HUES6 (cell line): ENCODE measurements around the gene RTN4.

Source experiments
- H3K27ac ChIP-seq: 2 replicates; pipeline ENCODE4 v1.7.0; 2013; ENCODE audit warnings: low read depth, mild to moderate bottlenecking, low read length, inconsistent platforms
- H3K27me3 ChIP-seq: 2 replicates; pipeline ENCODE4 v1.6.1; 2013; ENCODE audit warnings: low read length; ENCODE audit not compliant: control insufficient read depth, insufficient read depth
- H3K36me3 ChIP-seq: 2 replicates; pipeline ENCODE4 v1.6.1; 2013; ENCODE audit warnings: low read length; ENCODE audit not compliant: control insufficient read depth, insufficient read depth
- H3K4me1 ChIP-seq: 2 replicates; pipeline ENCODE4 v1.6.1; 2013; ENCODE audit warnings: low read length; ENCODE audit not compliant: control insufficient read depth, insufficient read depth
- H3K4me3 ChIP-seq: 2 replicates; pipeline ENCODE4 v1.5.1; 2013; ENCODE audit warnings: low read depth, low read length
- H3K9ac ChIP-seq: one replicate; pipeline ENCODE4 v1.6.1; 2013; ENCODE audit warnings: mild to moderate bottlenecking, low read length
- H3K9me3 ChIP-seq: 2 replicates; pipeline ENCODE4 v1.6.1; 2013; ENCODE audit warnings: low read depth, low read length; ENCODE audit not compliant: control insufficient read depth, insufficient read depth

The RTN4 gene

DNA sequence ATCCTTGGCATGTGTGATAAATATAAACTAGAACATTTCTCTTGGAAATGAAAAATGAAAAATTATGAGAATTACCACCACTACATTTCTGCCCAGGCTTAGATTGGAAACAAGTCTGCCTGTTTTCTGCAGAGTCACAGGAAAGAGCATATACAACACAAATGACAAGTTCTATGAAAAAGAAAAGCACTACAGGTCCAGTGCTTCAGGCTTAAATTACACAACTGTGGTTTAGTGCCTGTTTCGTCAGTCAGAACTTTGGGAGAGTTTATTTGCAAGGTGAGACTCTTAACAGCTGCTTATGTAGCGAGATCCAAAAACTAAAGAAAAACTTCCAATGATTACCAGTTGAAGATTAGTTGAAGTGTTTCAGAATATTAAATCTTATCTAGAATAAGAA, 68.9 kb downstream of the RTN4 start:
- no peaks in the 10 kb centered on the region for H3K9me3 ChIP-seq
- peaks cover 57% of the 10 kb centered on the region for H3K36me3 ChIP-seq
- H3K27me3 ChIP-seq: no peaks in the 10 kb centered on the region
- no peak overlapping the region for H3K9ac ChIP-seq
- 0 out of 2 replicates have a peak overlapping the region, but pooled peaks have one; percentile 20 for H3K27ac ChIP-seq
- H3K4me1 ChIP-seq: peaks cover under 1% of the 10 kb centered on the region
- H3K4me3 ChIP-seq: no peak overlapping the region

DNA sequence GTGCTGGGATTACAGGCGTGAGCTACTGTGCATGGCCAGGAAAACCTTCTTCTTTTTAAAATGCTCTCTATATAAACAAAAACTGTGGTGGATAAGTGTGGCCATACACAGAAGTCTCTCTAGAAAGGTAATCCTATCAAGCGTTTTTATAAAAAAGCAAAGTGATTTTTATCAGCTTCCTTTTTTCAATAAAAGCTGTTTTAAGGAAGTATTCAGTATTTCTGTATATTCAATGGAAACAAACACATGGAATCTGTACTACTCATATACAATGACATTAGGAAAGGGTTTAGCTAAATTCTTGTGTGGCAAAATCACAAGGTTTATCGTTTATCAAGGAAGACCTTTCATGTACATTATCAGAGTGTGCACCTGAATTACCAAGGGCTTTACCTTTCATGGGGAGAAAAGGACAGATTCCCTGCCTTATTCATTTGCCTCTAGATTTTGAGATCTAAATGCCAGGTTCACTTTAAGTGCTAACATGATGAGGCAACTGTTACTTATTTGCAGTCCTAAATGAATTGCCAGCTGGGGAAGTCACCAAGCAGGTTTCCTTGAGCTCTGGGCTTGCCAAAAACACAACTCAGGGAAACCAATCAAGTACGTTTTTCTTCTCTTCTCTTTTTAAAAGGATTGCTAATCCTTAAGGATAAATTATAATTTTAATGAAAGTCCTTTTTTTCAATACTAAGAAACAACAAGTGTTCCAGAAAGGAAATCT, 70.8 kb downstream of the RTN4 start:
- no peak overlapping the region for H3K4me3 ChIP-seq
- H3K27ac ChIP-seq: no peak overlapping the region
- peaks cover 51% of the 10 kb centered on the region for H3K36me3 ChIP-seq

DNA sequence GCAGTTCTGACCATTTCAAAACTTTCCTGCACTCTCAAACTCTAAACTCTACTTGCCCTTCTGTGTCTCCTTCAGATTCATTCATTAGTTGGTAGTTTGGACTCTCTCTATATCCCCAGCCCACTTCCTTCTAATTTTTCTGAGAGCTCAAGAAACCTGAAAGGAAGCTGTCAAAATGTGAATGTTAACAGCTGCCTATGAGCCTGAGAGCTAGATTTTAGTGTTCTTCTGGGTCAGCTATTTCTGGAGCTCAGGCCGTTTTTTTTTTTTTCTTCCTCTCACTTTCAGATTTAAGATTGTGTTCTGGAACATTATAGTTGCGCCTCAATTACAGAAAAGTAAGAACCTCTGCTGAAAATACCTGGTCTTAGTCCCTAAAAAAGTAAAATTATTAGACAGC, 73.1 kb downstream of the RTN4 start:
- Histone ChIP-seq H3K4me3 (no peak overlapping the region), H3K9me3 (no peaks in the 10 kb centered on the region), H3K27ac (no peak overlapping the region), H3K9ac (no peak overlapping the region), H3K4me1 (peaks cover 5% of the 10 kb centered on the region), H3K27me3 (no peaks in the 10 kb centered on the region), H3K36me3 (peaks cover 53% of the 10 kb centered on the region)

More for the DNA sequence above, 70.8 kb downstream of the RTN4 start:
- H3K9ac ChIP-seq: no peak overlapping the region
- peaks cover 5% of the 10 kb centered on the region for H3K4me1 ChIP-seq
- H3K9me3 ChIP-seq: no peaks in the 10 kb centered on the region
- H3K27me3 ChIP-seq: no peaks in the 10 kb centered on the region

DNA sequence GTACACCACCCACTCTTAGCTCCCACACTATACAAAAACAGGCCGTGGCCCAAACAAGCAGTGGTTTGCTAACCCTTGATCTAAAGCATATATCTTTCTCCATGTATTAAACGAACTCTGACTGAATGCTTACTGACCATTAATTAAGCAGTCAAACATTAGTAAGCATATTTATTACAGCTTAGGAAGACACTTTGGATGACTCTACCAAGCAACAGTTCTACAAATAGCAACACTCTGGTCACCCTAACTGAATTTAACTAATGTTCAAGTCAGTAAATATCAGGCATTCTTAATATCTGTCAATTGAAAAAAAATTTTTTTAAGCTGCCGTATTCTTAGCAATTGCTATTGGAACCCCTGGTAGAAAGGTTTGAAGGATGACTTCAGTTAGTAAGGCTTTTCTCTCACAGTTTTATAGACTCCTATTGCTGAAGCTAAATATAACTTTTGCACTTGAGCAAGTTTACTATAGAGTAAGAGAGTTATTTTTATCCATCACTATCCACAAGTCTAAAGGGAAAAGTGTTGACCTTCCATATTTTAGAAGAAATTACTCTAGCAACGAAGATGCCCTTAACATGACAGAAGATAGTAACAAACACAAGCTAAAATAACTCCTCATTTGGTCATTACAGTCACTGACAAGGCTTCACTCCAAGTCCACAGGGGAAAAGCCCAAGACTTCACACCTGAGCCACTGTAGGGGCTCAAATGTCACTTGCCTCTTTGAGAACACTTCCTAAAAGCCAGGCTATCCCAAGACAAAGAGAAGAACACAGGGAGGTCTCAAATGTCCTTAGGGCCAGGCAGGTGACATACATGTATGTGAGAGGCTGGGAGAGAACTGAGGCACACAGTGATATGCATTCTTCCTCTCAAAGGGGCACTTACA, 74.4 kb downstream of the RTN4 start:
- Histone ChIP-seq H3K27ac (no peak overlapping the region), H3K9ac (no peak overlapping the region), H3K36me3 (peaks cover 57% of the 10 kb centered on the region), H3K4me3 (no peak overlapping the region), H3K9me3 (no peaks in the 10 kb centered on the region), H3K4me1 (peaks cover 5% of the 10 kb centered on the region), H3K27me3 (no peaks in the 10 kb centered on the region)

DNA sequence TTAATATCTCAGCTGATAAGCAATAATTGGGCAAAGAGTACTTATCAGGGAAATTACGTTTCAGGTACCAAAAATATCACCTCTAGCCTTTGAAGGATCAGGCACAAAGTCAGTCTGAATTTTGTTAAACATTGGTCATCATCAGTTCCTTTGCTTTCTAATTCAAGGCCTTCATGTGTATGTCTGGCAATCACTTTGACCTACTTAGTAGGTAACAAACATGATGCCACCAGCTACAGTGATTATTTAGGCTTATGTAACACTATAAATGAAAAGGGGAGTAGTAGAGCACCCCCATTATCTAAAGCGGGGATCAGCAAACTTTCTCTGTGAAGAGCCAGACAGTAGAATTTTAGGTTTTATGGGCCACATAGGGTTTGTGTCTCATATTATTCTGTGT, 75.1 kb downstream of the RTN4 start:
- peaks cover 5% of the 10 kb centered on the region for H3K4me1 ChIP-seq
- no peaks in the 10 kb centered on the region for H3K9me3 ChIP-seq
- H3K9ac ChIP-seq: no peak overlapping the region
- no peaks in the 10 kb centered on the region for H3K27me3 ChIP-seq
- peaks cover 57% of the 10 kb centered on the region for H3K36me3 ChIP-seq
- no peak overlapping the region for H3K4me3 ChIP-seq
- H3K27ac ChIP-seq: no peak overlapping the region

DNA sequence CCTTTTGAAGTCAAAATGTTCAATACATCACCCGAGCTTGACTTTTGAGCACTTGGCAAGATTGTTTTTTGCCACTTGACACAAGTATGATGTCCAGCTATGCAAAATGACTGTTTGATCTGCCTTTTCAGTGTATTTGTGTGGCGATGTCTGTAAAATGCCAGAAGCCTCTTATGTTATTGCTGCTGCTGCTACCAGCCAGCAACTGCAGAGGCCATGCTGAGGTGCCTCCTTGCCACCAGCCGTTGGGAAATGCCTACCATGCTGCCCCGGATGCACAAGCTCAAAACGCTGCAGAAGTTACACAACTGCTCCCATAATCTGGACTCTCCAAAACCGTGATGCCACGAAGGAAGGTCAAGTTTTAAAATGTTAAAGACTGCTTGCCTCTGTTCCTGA, 80.3 kb downstream of the RTN4 start:
- no peaks in the 10 kb centered on the region for H3K9me3 ChIP-seq
- peaks cover 27% of the 10 kb centered on the region for H3K4me1 ChIP-seq
- H3K27me3 ChIP-seq: no peaks in the 10 kb centered on the region
- peaks cover 46% of the 10 kb centered on the region for H3K36me3 ChIP-seq
- H3K27ac ChIP-seq: no peak overlapping the region
- no peak overlapping the region for H3K4me3 ChIP-seq
- H3K9ac ChIP-seq: no peak overlapping the region

DNA sequence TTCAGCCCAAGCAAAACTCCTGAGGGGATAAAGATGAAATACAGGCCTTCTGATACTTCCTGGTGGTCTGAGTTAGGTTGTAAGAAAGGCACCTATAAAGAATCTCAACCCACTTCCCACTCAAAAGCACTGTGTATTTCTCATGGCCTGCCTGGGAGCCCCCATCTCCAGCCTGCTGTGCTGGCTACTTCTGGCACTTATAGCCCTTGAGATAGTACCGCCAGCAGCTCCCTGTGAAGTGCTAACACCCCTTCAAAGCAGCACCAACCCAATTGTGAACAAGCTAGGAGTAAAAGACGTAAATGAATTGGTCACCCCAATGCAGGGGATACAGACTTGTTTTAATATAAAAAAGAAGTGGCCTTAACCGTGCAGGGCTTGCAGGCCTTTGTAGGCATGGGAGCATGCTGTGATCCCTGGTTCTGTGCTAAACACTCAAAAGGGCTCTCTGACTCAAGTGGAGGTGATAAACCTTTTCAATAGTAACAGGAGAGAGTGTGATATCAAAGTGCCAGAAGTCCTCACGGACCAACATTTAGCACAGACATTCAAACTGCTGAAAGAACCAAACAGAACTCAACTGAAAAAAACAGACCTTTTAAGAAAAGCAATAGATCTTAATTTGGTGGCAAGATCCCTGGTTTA, 80.8 kb downstream of the RTN4 start:
- H3K27ac ChIP-seq: no peak overlapping the region
- no peak overlapping the region for H3K4me3 ChIP-seq
- peaks cover 46% of the 10 kb centered on the region for H3K36me3 ChIP-seq
- no peaks in the 10 kb centered on the region for H3K9me3 ChIP-seq
- H3K27me3 ChIP-seq: no peaks in the 10 kb centered on the region
- H3K9ac ChIP-seq: no peak overlapping the region
- peaks cover 28% of the 10 kb centered on the region for H3K4me1 ChIP-seq

DNA sequence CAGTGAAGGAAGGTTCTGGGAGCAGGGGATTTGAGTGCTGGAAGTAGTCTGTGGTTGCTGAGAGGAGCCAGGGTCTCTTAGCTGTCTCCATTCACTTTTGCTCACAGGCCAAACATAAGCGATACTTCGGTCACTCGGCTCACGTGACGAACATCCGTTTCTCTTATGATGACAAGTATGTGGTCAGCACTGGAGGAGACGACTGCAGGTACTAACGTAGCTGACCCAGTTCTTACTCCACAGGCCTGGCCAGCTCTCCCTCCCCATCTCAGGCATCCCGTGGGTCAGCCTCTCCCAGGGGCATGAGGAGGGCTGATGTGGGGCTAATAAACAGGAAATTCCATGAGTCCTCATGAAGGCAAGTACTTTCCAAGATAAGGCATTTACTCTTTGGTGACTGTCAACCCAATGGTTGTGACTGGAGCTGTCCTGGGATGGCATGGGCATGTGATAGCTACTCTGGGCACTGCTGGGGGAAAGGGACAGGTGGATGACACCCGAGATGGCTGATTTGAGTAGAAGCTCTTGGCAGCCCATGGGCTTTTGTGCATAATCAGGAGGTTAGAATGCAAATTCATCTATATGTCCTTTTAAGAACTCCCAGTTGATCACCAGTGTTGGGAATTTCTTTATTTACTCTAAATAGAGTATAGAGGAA, 81.6 kb downstream of the RTN4 start:
- H3K4me1 ChIP-seq: peaks cover 28% of the 10 kb centered on the region
- no peaks in the 10 kb centered on the region for H3K9me3 ChIP-seq
- no peak overlapping the region for H3K4me3 ChIP-seq
- peaks cover 41% of the 10 kb centered on the region for H3K36me3 ChIP-seq
- H3K27me3 ChIP-seq: no peaks in the 10 kb centered on the region
- H3K9ac ChIP-seq: no peak overlapping the region
- no peak overlapping the region for H3K27ac ChIP-seq

DNA sequence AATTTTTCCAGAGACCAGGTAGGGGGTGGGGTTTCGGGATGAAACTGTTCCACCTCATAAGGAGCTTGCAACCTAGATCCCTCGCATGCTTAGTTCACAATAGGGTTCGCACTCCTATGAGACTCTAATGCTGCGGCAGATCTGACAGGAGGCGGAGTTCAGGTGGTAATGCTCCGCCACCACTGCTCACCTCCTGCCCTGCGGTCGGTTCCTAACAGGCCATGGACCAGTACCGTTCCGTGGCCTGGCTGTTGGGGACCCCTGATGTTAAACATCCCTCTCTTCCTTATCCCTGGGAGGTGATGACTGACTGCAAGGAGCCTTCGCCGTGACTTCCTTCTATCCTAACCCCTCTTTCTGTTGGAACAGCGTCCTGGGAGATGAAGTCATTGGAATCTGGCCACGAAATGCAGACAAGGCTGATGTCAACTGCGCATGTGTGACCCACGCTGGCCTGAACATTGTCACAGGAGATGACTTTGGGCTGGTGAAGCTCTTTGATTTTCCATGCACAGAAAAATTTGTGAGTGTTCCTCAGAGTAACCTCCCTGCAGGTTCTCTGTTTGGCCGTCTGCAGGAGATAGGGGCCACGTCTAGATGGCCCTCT, 82.4 kb downstream of the RTN4 start:
- Histone ChIP-seq H3K36me3 (peaks cover 33% of the 10 kb centered on the region), H3K9me3 (no peaks in the 10 kb centered on the region), H3K9ac (no peak overlapping the region), H3K4me1 (peaks cover 28% of the 10 kb centered on the region), H3K27me3 (no peaks in the 10 kb centered on the region), H3K4me3 (no peak overlapping the region), H3K27ac (no peak overlapping the region)

DNA sequence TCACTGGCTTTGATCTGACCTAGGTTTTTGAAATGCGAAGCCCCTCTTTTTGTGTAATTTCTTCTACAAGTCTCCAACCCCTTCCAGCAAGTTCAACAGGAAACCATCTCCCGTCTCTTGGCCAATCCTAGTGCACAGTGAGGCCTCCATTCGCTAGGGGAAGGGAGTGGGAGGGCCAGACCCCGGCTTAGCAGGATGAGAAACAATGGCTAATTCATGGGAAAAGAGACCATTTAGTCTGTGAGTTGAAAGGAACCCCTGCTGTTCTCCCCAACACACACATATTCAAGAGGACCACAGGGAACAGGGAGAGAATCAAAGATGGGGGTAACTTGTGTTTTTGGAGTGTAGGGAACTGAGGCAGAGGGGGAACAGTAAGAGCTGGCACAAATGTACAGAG, 83.0 kb downstream of the RTN4 start:
- Histone ChIP-seq H3K4me1 (peaks cover 28% of the 10 kb centered on the region), H3K9me3 (no peaks in the 10 kb centered on the region), H3K27me3 (no peaks in the 10 kb centered on the region), H3K36me3 (peaks cover 28% of the 10 kb centered on the region), H3K4me3 (no peak overlapping the region), H3K9ac (no peak overlapping the region), H3K27ac (no peak overlapping the region)
